PFSK-1 (cell line): ENCODE data around the gene SLC2A13.

Experiments used
- FOXP2 ChIP-seq: optimal IDR thresholded peaks from 2 replicates; pipeline ENCODE3; 2011; ENCODE audit warnings: borderline replicate concordance, control low read depth, inconsistent platforms; ENCODE audit not compliant: insufficient read depth; ENCODE audit errors: extremely low read length, extremely low read depth
- POLR2AphosphoS5 ChIP-seq: IDR thresholded peaks from 2 replicates; pipeline ENCODE4 v1.6.1; 2012; ENCODE audit warnings: low read depth, mild to moderate bottlenecking, control low read depth, low read length, moderate library complexity
- REST ChIP-seq, 2 experiments: IDR thresholded peaks; 2 replicates each; pipeline versions ENCODE4 v1.6.1 to v1.8.0; 2011 to 2012; ENCODE audit warnings: low read depth in 2 of 2, low read length in 2 of 2, control low read depth in 1 of 2, inconsistent platforms in 1 of 2, mild to moderate bottlenecking in 1 of 2, moderate library complexity in 1 of 2; ENCODE audit not compliant: insufficient read depth in 1 of 2
- SIN3A ChIP-seq: IDR thresholded peaks from 2 replicates; pipeline ENCODE4 v1.6.1; 2012; ENCODE audit warnings: mild to moderate bottlenecking, low read length, moderate library complexity, borderline replicate concordance; ENCODE audit not compliant: insufficient read depth
- TAF1 ChIP-seq: IDR thresholded peaks from 2 replicates; pipeline ENCODE4 v1.6.1; 2012; ENCODE audit warnings: low read length, control low read depth, borderline replicate concordance; ENCODE audit not compliant: insufficient read depth

- TF ChIP-seq TAF1 (no peak), FOXP2 (no peak), POLR2AphosphoS5 (no peak), SIN3A (no peak), REST (IDR thresholded peaks at IDR 0.05; ENCODE audit: insufficient read depth in 1 of 2, low read depth in 2 of 2, low read length in 2 of 2) (no peak)
Measured at GRCh38 chr12:39906237-39906636, 199.6 kb downstream of the SLC2A13 start.
